Muscle layer of colon (tissue), 2 donors: Measurements from ENCODE around the gene CDC73.
"Not testable (repeated sequence)": the region's sequence is repeated elsewhere in the genome, so short reads cannot be mapped to it uniquely, and the experiment has no call there.

Source experiments
- H3K27ac ChIP-seq: one replicate; pipeline ENCODE4 v1.7.0; 2013; ENCODE audit warnings: low read depth, mild to moderate bottlenecking, low read length, moderate library complexity
- H3K27me3 ChIP-seq, 2 donors: one replicate each; pipeline ENCODE4 v1.7.0; 2013; ENCODE audit warnings: low read length in 2 of 2, mild to moderate bottlenecking in 2 of 2; ENCODE audit not compliant: insufficient read depth in 2 of 2, control insufficient read depth in 1 of 2
- H3K36me3 ChIP-seq: one replicate; pipeline ENCODE4 v1.7.0; 2013; ENCODE audit warnings: mild to moderate bottlenecking, low read length; ENCODE audit not compliant: insufficient read depth
- H3K4me1 ChIP-seq: one replicate; pipeline ENCODE4 v1.7.0; 2013; ENCODE audit warnings: mild to moderate bottlenecking, low read length; ENCODE audit not compliant: insufficient read depth
- H3K4me3 ChIP-seq, 2 donors: one replicate each; pipeline ENCODE4 v1.7.0; 2013; ENCODE audit warnings: low read length in 2 of 2, low read depth in 1 of 2, mild to moderate bottlenecking in 1 of 2, moderate library complexity in 1 of 2
- H3K9ac ChIP-seq: one replicate; pipeline ENCODE4 v1.7.0; 2013; ENCODE audit warnings: low read length
- H3K9me3 ChIP-seq: one replicate; pipeline ENCODE4 v1.7.0; 2013; ENCODE audit warnings: mild to moderate bottlenecking, low read length
- donor health status: abdominal sarcoma.
- donor health status: Adenocarcinoma of cecum.

Gene CDC73

GRCh38 chr1:193115629-193116227, 6.1 kb upstream of the CDC73 start:
- H3K4me3 ChIP-seq: no peak overlapping the region
- no peak overlapping the region for H3K9ac ChIP-seq
- H3K36me3 ChIP-seq: no peaks in the 10 kb centered on the region
- no peaks in the 10 kb centered on the region for H3K27me3 ChIP-seq
- H3K9me3 ChIP-seq: no peaks in the 10 kb centered on the region
- H3K4me1 ChIP-seq: peaks cover under 1% of the 10 kb centered on the region
- no peak overlapping the region for H3K27ac ChIP-seq

GRCh38 chr1:193117167-193117566, 4.7 kb upstream of the CDC73 start:
- not testable (repeated sequence) for H3K4me3 ChIP-seq, H3K4me1 ChIP-seq, H3K36me3 ChIP-seq, H3K27me3 ChIP-seq, H3K9me3 ChIP-seq, H3K9ac ChIP-seq, H3K27ac ChIP-seq

DNA sequence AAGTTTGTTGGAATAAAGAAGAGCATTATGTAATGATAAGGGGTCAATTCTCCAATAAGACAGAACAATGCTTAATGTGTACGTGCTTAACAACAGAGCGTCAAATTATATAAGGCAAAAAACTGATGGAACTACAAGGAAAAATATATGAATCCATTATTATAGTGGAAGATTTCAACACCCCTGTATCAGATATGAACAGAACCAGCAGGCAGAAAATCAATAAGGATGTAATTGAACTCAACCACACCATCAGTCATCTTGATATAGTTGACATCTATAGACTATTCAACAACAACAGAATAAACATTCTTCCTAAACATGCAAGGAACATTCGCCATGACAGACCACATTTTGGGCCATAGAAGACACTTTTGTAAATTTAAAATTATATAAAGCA, 3.6 kb upstream of the CDC73 start:
- Histone ChIP-seq H3K4me3 (no peak overlapping the region), H3K27ac (no peak overlapping the region), H3K36me3 (no peaks in the 10 kb centered on the region), H3K9ac (no peak overlapping the region), H3K4me1 (peaks cover 9% of the 10 kb centered on the region), H3K9me3 (no peaks in the 10 kb centered on the region), H3K27me3 (no peaks in the 10 kb centered on the region)

DNA sequence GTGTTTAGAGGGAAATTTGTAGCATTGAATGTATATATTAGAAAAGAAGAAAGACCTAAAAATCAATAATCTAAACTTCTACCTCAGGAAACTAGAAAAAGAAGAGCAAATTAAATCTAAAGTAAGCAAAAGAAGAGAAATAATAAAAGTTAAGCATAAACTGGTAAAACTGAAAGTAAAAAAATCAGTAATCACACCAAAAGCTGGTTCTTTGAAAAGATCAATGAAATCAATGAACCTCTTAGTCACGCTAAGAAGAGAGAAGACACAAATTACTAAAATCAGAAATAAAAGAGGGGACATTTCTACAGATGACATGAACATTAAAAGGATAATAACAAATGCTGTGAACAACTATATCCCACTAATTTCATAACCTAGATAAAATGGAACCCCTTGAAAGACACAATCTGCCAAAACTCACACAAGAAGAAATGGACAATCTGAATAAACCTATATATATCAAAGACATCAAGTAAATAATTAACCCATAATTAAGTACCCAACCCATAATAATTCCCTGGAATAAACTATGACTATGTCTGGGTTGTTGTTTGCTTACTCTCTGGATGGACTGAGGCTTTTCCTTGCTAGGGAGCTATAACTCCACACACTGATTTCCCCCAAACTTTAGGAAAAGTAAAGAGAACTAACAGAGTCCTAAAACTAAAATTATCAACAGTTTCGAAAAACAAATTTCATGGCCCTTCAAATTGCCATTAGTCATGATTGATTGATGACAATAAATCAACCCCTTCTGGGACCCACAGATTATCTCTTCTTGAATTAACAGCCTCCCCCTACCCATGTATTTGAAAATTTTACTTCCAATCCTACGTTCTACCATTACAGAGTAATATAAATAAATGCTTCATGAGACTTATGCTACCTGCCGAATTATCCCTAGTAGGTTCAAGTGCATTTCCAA, 2.8 kb upstream of the CDC73 start:
- Histone ChIP-seq H3K9me3 (no peaks in the 10 kb centered on the region), H3K36me3 (no peaks in the 10 kb centered on the region), H3K27ac (no peak overlapping the region), H3K4me3 (no peak overlapping the region), H3K27me3 (no peaks in the 10 kb centered on the region), H3K4me1 (peaks cover 18% of the 10 kb centered on the region), H3K9ac (no peak overlapping the region)

- Histone ChIP-seq H3K36me3 (no peaks in the 10 kb centered on the region), H3K9me3 (no peaks in the 10 kb centered on the region), H3K4me1 (peaks cover 27% of the 10 kb centered on the region), H3K9ac (no peak overlapping the region), H3K4me3 (peak overlapping the region in 1 of 2 donors; percentile 99), H3K27ac (no peak overlapping the region), H3K27me3 (no peaks in the 10 kb centered on the region)
Measured at GRCh38 chr1:193120604-193121166, 1.1 kb upstream of the CDC73 start.

DNA sequence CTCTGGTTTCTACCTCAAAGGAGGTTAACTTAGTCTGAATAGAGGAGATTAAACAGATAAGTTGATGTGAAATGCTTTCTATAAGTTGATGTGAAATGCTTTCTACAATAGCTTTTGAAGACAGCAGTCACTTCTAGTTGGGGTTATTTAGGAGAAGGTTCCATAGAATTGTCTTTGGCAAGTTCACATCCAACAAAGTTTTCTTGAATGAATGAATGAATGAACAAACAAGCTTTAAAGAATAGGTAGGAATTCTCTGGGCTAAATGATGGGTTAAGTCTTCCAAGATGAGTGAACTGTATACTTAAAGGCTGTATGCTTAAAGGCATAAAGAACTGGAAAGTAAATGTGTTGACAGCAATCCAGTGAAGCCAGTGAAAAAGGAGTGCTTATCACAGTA, 1.9 kb downstream of the CDC73 start:
- H3K9me3 ChIP-seq: no peaks in the 10 kb centered on the region
- H3K9ac ChIP-seq: no peak overlapping the region
- peak overlapping the region in 1 of 2 donors; percentile 99 for H3K4me3 ChIP-seq
- H3K27me3 ChIP-seq: no peaks in the 10 kb centered on the region
- H3K36me3 ChIP-seq: no peaks in the 10 kb centered on the region
- H3K4me1 ChIP-seq: peaks cover 27% of the 10 kb centered on the region
- no peak overlapping the region for H3K27ac ChIP-seq

DNA sequence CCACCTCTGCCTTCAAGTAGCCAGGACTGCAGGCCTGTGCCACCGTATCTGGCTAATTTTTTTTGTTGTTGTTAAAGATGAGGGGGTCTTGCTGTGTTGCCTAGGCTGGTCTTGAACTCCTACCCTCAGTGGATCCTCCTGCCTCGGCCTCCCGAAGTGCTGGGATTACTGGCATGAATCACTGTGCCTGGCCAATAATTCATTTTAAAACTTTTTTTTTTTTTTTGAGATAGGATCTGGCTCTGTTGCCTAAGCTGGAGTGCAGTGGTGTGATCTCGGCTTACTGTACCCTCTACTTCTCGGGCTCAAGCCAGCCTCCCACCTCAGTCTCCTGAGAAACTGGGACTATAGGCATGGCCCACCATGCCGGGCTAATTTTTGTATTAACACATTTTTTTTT, 3.5 kb downstream of the CDC73 start:
- Histone ChIP-seq H3K4me3 (no peak overlapping the region), H3K27me3 (no peaks in the 10 kb centered on the region), H3K27ac (no peak overlapping the region), H3K4me1 (peaks cover 27% of the 10 kb centered on the region), H3K36me3 (peaks cover 3% of the 10 kb centered on the region), H3K9me3 (no peaks in the 10 kb centered on the region), H3K9ac (no peak overlapping the region)

- Histone ChIP-seq H3K36me3 (peaks cover 35% of the 10 kb centered on the region), H3K27ac (no peak overlapping the region), H3K9me3 (no peaks in the 10 kb centered on the region), H3K27me3 (no peaks in the 10 kb centered on the region), H3K4me3 (no peak overlapping the region), H3K9ac (no peak overlapping the region), H3K4me1 (no peaks in the 10 kb centered on the region)
Measured at GRCh38 chr1:193131266-193131860, 9.5 kb downstream of the CDC73 start.

DNA sequence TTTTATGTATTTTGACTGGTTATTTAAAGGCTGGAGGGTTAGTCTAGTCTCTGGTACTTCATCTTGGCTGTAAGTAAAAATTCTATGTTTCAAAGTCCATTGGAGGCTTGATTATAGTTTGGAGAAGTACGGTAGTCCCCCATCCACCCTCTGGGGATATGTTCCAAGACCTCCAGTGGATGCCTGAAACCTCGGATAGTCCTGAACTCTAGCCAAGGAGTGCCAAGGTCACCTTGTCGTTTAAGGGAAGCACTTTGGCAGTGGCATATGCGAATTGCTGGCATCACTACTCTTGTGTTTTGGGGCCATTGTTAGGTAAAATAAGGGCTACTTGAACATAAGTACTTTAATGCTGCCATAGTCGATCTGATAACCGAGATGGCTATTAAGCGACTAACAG, 18.4 kb downstream of the CDC73 start:
- Histone ChIP-seq H3K4me3 (no peak overlapping the region), H3K27me3 (no peaks in the 10 kb centered on the region), H3K9me3 (no peaks in the 10 kb centered on the region), H3K36me3 (peaks cover 32% of the 10 kb centered on the region), H3K27ac (no peak overlapping the region), H3K4me1 (no peaks in the 10 kb centered on the region), H3K9ac (no peak overlapping the region)

- H3K4me3 ChIP-seq: no peak overlapping the region
- no peaks in the 10 kb centered on the region for H3K27me3 ChIP-seq
- H3K4me1 ChIP-seq: no peaks in the 10 kb centered on the region
- H3K36me3 ChIP-seq: peaks cover 27% of the 10 kb centered on the region
- no peaks in the 10 kb centered on the region for H3K9me3 ChIP-seq
- no peak overlapping the region for H3K9ac ChIP-seq
- H3K27ac ChIP-seq: no peak overlapping the region
Measured at GRCh38 chr1:193141804-193142203, 20.0 kb downstream of the CDC73 start.

DNA sequence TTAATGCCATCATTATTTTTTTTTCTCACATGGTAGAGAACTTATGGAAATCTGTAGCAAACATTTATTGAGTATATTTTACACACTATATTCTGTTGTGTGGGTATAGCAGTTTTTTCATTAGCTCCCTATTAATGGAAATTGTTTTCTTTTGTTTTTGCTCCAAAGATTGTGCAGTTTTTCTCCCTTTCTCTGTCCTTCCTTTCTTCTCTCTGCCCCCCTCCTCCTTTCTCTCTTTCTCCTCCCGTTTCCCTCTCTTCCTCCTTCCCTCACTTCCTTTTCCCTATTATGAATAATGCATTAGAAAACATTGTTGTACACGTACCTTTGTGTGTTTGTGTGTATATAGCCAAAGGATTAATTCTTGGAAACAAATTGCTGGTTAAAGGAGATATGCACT, 20.6 kb downstream of the CDC73 start:
- Histone ChIP-seq H3K27ac (no peak overlapping the region), H3K9me3 (no peaks in the 10 kb centered on the region), H3K36me3 (peaks cover 27% of the 10 kb centered on the region), H3K4me3 (no peak overlapping the region), H3K9ac (no peak overlapping the region), H3K4me1 (no peaks in the 10 kb centered on the region), H3K27me3 (no peaks in the 10 kb centered on the region)
